Measurements from ENCODE around the gene GIMD1.

DNA sequence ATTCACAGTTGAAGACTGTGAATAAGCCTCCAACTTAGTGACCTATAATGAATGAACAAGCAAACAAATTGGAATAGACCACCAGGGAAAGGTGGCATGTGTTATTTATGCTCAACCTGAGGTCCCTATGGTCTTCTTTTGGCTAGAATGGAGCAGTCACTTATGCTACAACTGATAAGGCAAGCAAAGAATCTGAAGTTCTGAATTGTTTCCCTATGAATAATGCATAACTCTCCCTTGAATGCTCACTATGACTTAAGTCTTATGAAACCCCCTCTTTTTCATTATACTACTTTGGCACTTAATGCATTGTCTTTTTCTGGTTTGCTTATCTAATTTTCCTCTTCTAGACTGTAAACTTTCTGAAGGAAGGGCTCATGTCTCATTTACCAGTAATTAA lies 2.6 kb downstream of the GIMD1 start:
- TF ChIP-seq, protein P1, sequence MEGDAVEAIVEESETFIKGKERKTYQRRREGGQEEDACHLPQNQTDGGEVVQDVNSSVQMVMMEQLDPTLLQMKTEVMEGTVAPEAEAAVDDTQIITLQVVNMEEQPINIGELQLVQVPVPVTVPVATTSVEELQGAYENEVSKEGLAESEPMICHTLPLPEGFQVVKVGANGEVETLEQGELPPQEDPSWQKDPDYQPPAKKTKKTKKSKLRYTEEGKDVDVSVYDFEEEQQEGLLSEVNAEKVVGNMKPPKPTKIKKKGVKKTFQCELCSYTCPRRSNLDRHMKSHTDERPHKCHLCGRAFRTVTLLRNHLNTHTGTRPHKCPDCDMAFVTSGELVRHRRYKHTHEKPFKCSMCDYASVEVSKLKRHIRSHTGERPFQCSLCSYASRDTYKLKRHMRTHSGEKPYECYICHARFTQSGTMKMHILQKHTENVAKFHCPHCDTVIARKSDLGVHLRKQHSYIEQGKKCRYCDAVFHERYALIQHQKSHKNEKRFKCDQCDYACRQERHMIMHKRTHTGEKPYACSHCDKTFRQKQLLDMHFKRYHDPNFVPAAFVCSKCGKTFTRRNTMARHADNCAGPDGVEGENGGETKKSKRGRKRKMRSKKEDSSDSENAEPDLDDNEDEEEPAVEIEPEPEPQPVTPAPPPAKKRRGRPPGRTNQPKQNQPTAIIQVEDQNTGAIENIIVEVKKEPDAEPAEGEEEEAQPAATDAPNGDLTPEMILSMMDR (IDR thresholded peaks at IDR 0.05), result no peak
- no peak for TF ChIP-seq POLR2A (IDR thresholded peaks at IDR 0.05)
